ENCODE data around the gene ADGRL3. TPM values are rescaled to one million over a fixed set of nuclear protein-coding genes. Genes with fewer than 3 reads are reported as not detected.

The ADGRL3 gene
- total RNA-seq, 1 donor from 2014 or later = 18.7 TPM

DNA sequence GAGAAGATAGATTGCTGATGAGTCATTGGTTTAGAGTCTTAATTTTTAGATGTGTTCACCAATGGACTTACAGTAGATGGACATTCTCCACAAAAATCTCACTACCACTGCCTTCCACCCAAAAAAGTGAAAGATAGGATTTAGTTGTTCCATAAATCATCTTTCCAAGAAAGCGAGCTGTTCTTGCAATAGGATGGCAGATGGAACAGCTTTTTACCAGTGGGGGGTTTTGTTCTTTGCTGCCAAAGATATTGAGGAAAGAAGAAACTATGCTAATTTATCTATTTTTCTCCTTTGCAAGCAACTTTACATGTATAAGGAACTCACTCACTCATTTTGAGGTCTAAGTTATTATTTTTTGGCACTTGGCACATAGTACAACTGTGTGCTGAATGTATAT, 109.5 kb downstream of the ADGRL3 start:
- H3K4me3 Mint-ChIP-seq (ENCODE audit: unreplicated experiment) = no peak overlapping the region
- no peak overlapping the region for H3K27ac Mint-ChIP-seq (ENCODE audit: unreplicated experiment)
- DNase-seq (ENCODE audit: extremely low spot score, unreplicated experiment) = no peak
- TF ChIP-seq, protein P1, sequence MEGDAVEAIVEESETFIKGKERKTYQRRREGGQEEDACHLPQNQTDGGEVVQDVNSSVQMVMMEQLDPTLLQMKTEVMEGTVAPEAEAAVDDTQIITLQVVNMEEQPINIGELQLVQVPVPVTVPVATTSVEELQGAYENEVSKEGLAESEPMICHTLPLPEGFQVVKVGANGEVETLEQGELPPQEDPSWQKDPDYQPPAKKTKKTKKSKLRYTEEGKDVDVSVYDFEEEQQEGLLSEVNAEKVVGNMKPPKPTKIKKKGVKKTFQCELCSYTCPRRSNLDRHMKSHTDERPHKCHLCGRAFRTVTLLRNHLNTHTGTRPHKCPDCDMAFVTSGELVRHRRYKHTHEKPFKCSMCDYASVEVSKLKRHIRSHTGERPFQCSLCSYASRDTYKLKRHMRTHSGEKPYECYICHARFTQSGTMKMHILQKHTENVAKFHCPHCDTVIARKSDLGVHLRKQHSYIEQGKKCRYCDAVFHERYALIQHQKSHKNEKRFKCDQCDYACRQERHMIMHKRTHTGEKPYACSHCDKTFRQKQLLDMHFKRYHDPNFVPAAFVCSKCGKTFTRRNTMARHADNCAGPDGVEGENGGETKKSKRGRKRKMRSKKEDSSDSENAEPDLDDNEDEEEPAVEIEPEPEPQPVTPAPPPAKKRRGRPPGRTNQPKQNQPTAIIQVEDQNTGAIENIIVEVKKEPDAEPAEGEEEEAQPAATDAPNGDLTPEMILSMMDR (IDR thresholded peaks at IDR 0.05) = no peak
- peaks cover 4% of the 10 kb centered on the region for H3K4me1 Mint-ChIP-seq (ENCODE audit: unreplicated experiment)
- no peaks in the 10 kb centered on the region for H3K36me3 Mint-ChIP-seq (ENCODE audit: unreplicated experiment)
- no peaks in the 10 kb centered on the region for H3K27me3 Mint-ChIP-seq (ENCODE audit: unreplicated experiment)
- H3K9me3 Mint-ChIP-seq (ENCODE audit: unreplicated experiment) = peaks cover 12% of the 10 kb centered on the region

DNA sequence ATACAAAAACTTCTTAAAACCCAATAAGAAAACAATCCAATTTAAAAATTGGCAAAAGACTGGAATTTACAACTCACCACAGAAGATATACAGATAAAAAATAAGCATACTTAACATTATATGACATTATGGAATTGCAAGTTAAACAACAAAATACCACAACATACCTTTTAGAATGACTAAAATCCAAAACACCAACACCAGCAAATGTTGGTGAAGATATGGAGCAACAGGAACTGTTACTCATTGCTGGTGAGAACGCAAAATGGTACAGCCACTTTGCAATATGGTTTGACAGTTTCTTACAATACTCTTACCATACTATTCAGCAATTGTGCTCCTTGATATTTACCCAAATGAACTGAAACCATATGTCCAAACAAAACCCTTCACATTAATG, 112.4 kb downstream of the ADGRL3 start:
- H3K9me3 Mint-ChIP-seq (ENCODE audit: unreplicated experiment) = peaks cover 23% of the 10 kb centered on the region
- no peak overlapping the region for H3K27ac Mint-ChIP-seq (ENCODE audit: unreplicated experiment)
- H3K27me3 Mint-ChIP-seq (ENCODE audit: unreplicated experiment) = no peaks in the 10 kb centered on the region
- no peak for DNase-seq (ENCODE audit: extremely low spot score, unreplicated experiment)
- H3K4me3 Mint-ChIP-seq (ENCODE audit: unreplicated experiment) = no peak overlapping the region
- TF ChIP-seq, protein P1 (IDR thresholded peaks at IDR 0.05) = no peak
- peaks cover 8% of the 10 kb centered on the region for H3K4me1 Mint-ChIP-seq (ENCODE audit: unreplicated experiment)
- H3K36me3 Mint-ChIP-seq (ENCODE audit: unreplicated experiment) = no peaks in the 10 kb centered on the region

DNA sequence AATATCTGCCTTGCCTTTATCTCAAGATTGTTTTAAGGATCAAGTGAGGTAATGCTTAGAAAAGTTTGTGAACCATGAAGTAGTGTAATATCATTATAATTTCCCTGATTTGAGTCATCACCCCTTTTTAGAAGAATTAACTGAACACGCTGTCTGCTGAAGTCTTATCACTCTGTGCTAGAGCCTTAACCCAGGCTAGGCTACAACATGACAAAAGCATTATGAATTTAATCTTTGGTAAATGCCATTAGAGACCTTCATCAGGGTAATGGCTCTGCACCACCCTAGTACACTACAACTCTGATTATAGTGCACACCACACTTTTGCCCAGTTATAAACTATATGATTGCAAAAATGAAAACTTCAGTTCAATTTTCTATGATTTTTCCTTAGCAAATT, 118.3 kb downstream of the ADGRL3 start:
- TF ChIP-seq, protein P1 (IDR thresholded peaks at IDR 0.05) = no peak
- Mint-ChIP-seq H3K4me1 (ENCODE audit: unreplicated experiment) (peaks cover 21% of the 10 kb centered on the region), H3K4me3 (ENCODE audit: unreplicated experiment) (no peak overlapping the region), H3K27ac (ENCODE audit: unreplicated experiment) (no peak overlapping the region), H3K27me3 (ENCODE audit: unreplicated experiment) (no peaks in the 10 kb centered on the region), H3K9me3 (ENCODE audit: unreplicated experiment) (peaks cover 16% of the 10 kb centered on the region), H3K36me3 (ENCODE audit: unreplicated experiment) (peaks cover 3% of the 10 kb centered on the region)
- DNase-seq (ENCODE audit: extremely low spot score, unreplicated experiment) = no peak

DNA sequence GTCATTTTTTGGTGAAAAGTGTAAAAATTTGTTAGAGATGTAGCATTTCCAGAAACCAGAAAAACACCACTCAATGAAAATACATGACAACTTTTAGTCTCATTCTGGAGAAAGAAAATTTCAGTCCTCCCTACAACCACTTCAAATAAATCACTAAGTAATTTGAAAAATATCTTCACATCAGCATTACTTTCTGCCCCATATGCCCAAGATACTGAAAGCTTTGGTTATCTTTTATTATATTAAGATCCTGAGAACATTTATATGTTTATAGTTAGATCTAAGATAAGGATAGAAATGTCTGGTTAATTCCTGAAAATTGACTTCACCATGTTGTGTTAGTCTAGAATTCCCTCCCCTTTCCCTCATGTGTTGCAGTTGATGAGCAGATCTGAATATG, 119.0 kb downstream of the ADGRL3 start:
- H3K27ac Mint-ChIP-seq (ENCODE audit: unreplicated experiment) = no peak overlapping the region
- H3K27me3 Mint-ChIP-seq (ENCODE audit: unreplicated experiment) = no peaks in the 10 kb centered on the region
- peaks cover 23% of the 10 kb centered on the region for H3K9me3 Mint-ChIP-seq (ENCODE audit: unreplicated experiment)
- DNase-seq (ENCODE audit: extremely low spot score, unreplicated experiment) = no peak
- peaks cover 7% of the 10 kb centered on the region for H3K36me3 Mint-ChIP-seq (ENCODE audit: unreplicated experiment)
- peaks cover 21% of the 10 kb centered on the region for H3K4me1 Mint-ChIP-seq (ENCODE audit: unreplicated experiment)
- no peak overlapping the region for H3K4me3 Mint-ChIP-seq (ENCODE audit: unreplicated experiment)
- TF ChIP-seq, protein P1 (IDR thresholded peaks at IDR 0.05) = no peak

DNA sequence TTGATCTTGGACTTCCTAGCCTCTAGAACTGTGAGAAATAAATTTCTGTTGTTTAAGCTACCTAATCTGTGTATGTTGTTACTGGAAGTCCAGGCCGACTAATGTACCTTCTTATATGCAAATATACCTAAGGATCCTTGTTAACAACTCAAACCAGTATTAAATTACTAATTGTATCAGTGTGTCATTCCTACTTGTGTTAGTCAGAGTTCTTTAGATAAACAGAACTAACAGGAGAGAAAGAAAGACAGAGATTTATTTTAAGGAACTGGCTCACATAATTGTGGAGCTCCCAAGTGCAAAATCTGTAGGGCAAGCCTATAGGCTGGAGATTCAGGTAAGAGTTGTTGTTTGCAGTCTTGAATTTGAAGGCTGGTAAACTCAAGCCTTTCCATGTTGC, 120.0 kb downstream of the ADGRL3 start:
- H3K4me3 Mint-ChIP-seq (ENCODE audit: unreplicated experiment) = no peak overlapping the region
- peaks cover 18% of the 10 kb centered on the region for H3K9me3 Mint-ChIP-seq (ENCODE audit: unreplicated experiment)
- TF ChIP-seq, protein P1 (IDR thresholded peaks at IDR 0.05) = no peak
- no peak for DNase-seq (ENCODE audit: extremely low spot score, unreplicated experiment)
- H3K27me3 Mint-ChIP-seq (ENCODE audit: unreplicated experiment) = no peaks in the 10 kb centered on the region
- H3K4me1 Mint-ChIP-seq (ENCODE audit: unreplicated experiment) = peaks cover 21% of the 10 kb centered on the region
- peaks cover 7% of the 10 kb centered on the region for H3K36me3 Mint-ChIP-seq (ENCODE audit: unreplicated experiment)
- peak overlapping the region; percentile 71 for H3K27ac Mint-ChIP-seq (ENCODE audit: unreplicated experiment)

Measured in osteocyte (in vitro differentiated cells).